Uterus (tissue), 2 donors: ENCODE data around the gene RNF187.

Experiments used
- POLR2A ChIP-seq, 2 donors: fragments of 450-650 bp; IDR thresholded peaks; one replicate each; pipeline ENCODE4 v1.6.1; 2016; ENCODE audit warnings: antibody characterized with exemption in 2 of 2, mild to moderate bottlenecking in 1 of 2, moderate library complexity in 1 of 2
- TF ChIP-seq, protein P1 (sequence below), 4 experiments: fragments of 200-600 bp in 2 of 4; fragments of 450-650 bp in 2 of 4; sonication (generic) in 2 of 4; IDR thresholded peaks; one replicate each; pipeline ENCODE4 v1.5.1; 2016 to 2019; ENCODE audit warnings: antibody characterized with exemption in 4 of 4, mild to moderate bottlenecking in 2 of 4, moderate library complexity in 1 of 4

DNA sequence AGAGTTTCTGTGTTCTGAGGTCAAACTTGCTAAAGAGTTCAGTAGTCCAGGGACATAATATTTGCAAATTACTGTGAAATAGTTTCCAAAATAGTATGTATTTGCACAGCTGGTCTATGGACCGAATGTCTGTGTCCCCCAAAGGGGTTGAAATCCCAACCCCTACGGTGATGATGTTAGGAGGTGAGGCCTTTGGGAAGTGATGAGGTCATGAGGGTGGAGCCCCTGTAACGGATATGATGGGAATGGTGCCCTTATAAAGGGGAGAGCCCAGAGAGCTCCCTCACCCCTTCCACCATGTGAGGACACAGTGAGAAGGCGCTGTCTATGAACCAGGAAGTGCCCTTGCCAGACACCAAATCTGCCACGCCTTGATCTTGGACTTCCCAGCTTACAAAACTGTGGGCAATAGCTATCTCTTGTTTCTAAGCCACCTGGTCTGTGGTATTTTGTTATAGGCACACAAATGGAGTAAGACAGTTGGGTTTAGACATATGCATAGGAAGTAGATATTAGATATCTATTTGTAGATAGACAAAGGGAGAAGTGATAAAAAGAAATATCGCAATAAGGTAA is 21.7 kb downstream of the RNF187 start:
- TF ChIP-seq, protein P1, sequence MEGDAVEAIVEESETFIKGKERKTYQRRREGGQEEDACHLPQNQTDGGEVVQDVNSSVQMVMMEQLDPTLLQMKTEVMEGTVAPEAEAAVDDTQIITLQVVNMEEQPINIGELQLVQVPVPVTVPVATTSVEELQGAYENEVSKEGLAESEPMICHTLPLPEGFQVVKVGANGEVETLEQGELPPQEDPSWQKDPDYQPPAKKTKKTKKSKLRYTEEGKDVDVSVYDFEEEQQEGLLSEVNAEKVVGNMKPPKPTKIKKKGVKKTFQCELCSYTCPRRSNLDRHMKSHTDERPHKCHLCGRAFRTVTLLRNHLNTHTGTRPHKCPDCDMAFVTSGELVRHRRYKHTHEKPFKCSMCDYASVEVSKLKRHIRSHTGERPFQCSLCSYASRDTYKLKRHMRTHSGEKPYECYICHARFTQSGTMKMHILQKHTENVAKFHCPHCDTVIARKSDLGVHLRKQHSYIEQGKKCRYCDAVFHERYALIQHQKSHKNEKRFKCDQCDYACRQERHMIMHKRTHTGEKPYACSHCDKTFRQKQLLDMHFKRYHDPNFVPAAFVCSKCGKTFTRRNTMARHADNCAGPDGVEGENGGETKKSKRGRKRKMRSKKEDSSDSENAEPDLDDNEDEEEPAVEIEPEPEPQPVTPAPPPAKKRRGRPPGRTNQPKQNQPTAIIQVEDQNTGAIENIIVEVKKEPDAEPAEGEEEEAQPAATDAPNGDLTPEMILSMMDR (IDR thresholded peaks at IDR 0.05): no peak
- no peak for TF ChIP-seq POLR2A (IDR thresholded peaks at IDR 0.05)
